ENCODE measurements around the gene BEGAIN. TPM values are rescaled to one million over a fixed set of nuclear protein-coding genes. Genes with fewer than 3 reads are reported as not detected.

Gene BEGAIN
- total RNA-seq, 1 experiment from 2014 or later, result 0.24 TPM

DNA sequence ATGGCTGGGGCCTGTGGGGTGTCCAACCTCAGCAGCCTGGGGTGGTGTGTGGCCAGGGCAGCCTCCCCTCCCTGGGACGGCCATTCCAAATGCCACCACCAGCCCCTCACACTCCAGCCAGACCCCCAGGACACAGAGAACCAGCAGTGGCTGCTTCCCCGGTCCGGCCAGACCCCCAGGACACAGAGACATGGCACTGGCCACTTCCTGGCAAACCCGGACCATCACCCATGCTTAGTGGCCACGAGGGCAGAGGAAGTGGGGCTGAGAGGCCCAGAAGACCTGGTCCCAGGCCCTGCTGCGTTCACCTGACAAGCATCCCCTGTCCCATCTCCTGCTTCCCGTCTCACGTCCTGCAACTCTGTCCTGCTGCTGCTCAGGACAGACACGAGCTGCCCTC lies 26.7 kb downstream of the BEGAIN start:
- in situ Hi-C loops (cut with HindIII; ENCODE audit: low pct_unique_long_range_greater_than_20kb, low sequenced_read_pairs), result no loop called here

GRCh38 chr14:100559455-100559854 lies 27.8 kb downstream of the BEGAIN start:
- in situ Hi-C loops (cut with HindIII; ENCODE audit: low pct_unique_long_range_greater_than_20kb, low sequenced_read_pairs), result no loop called here
- DNase-seq (ENCODE audit: low read depth), result no peak

More for the DNA sequence above, 26.7 kb downstream of the BEGAIN start:
- DNase-seq (ENCODE audit: low read depth), result no peak

GRCh38 chr14:100558966-100559365 lies 28.3 kb downstream of the BEGAIN start:
- in situ Hi-C loops (cut with HindIII; ENCODE audit: low pct_unique_long_range_greater_than_20kb, low sequenced_read_pairs), result no loop called here
- no peak for DNase-seq (ENCODE audit: low read depth)

DNA sequence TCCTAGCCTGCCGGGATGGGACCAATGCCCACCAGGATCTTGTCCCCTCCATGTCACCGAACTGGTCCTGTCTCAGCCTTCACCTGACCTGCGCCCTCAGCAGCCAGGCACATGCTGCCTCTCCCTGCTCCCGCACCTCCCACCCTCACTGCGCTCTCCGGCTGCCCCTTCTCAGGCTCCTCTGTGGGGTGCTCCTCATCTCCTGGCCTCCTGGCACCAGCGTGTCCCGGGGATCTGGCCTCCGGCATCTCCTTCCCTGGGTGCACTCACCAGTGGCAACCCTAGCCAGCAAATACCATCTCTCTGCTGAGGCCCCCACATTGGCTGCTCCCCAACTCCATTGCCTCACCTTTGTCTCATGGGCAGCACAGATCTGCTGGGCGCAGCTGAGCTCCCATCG lies 29.0 kb downstream of the BEGAIN start:
- DNase-seq (ENCODE audit: low read depth), result no peak
- in situ Hi-C loops (cut with HindIII; ENCODE audit: low pct_unique_long_range_greater_than_20kb, low sequenced_read_pairs), result no loop called here

- DNase-seq (ENCODE audit: low read depth), result peak; percentile 30
- in situ Hi-C loops (cut with HindIII; ENCODE audit: low pct_unique_long_range_greater_than_20kb, low sequenced_read_pairs), result no loop called here
These were observed 29.6 kb downstream of the BEGAIN start for GRCh38 chr14:100557658-100558057.

GRCh38 chr14:100556936-100557505 lies 30.2 kb downstream of the BEGAIN start:
- DNase-seq (ENCODE audit: low read depth), result no peak
- in situ Hi-C loops (cut with HindIII; ENCODE audit: low pct_unique_long_range_greater_than_20kb, low sequenced_read_pairs), result no loop called here

- in situ Hi-C loops (cut with HindIII; ENCODE audit: low pct_unique_long_range_greater_than_20kb, low sequenced_read_pairs), result no loop called here
- no peak for DNase-seq (ENCODE audit: low read depth)
These were observed 31.1 kb downstream of the BEGAIN start for GRCh38 chr14:100556140-100556475.

- in situ Hi-C loops (cut with HindIII; ENCODE audit: low pct_unique_long_range_greater_than_20kb, low sequenced_read_pairs), result no loop called here
- DNase-seq (ENCODE audit: low read depth), result no peak
These were observed 31.6 kb downstream of the BEGAIN start for GRCh38 chr14:100555436-100556139.

GRCh38 chr14:100554696-100555320 lies 32.4 kb downstream of the BEGAIN start:
- no peak for DNase-seq (ENCODE audit: low read depth)
- in situ Hi-C loops (cut with HindIII; ENCODE audit: low pct_unique_long_range_greater_than_20kb, low sequenced_read_pairs), result no loop called here

- in situ Hi-C loops (cut with HindIII; ENCODE audit: low pct_unique_long_range_greater_than_20kb, low sequenced_read_pairs), result no loop called here
- DNase-seq (ENCODE audit: low read depth), result peak; percentile 4
These were observed 33.0 kb downstream of the BEGAIN start for GRCh38 chr14:100554082-100554677.

GRCh38 chr14:100553471-100553870 lies 33.7 kb downstream of the BEGAIN start:
- in situ Hi-C loops (cut with HindIII; ENCODE audit: low pct_unique_long_range_greater_than_20kb, low sequenced_read_pairs), result no loop called here
- DNase-seq (ENCODE audit: low read depth), result no peak

DNA sequence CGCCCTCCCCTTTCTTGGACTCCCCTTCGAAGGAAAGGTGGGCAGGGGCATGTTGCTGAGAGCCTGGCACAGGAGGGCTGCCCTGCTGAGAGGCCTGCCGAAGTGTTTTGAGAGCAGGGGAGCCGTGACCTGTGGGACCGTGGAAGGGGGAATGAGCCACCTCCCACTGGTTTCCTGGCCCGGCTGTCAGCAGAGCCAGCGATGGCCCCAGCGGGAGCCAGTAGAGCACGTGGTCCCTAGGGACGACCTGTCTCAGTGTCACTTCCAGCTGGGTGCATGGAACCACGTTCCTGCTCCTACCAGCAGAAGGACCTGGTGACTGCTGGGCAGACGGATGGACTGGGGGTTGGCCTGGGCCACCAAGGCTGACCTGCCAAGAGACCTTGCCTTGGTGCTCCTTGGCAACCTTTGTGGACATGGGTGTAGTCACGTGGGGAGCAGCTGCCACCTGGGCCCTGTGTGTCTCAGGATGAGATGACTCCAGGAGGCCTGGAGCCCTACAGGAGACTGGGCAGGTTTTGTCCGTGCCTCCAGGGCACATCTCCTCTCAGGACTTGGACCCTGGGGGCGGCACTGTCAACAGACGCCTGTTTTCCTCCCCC lies 34.6 kb downstream of the BEGAIN start:
- no peak for DNase-seq (ENCODE audit: low read depth)
- in situ Hi-C loops (cut with HindIII; ENCODE audit: low pct_unique_long_range_greater_than_20kb, low sequenced_read_pairs), result no loop called here

- in situ Hi-C loops (cut with HindIII; ENCODE audit: low pct_unique_long_range_greater_than_20kb, low sequenced_read_pairs), result no loop called here
- no peak for DNase-seq (ENCODE audit: low read depth)
These were observed 36.2 kb downstream of the BEGAIN start for GRCh38 chr14:100551056-100551455.

- in situ Hi-C loops (cut with HindIII; ENCODE audit: low pct_unique_long_range_greater_than_20kb, low sequenced_read_pairs), result no loop called here
- DNase-seq (ENCODE audit: low read depth), result no peak
These were observed 37.2 kb downstream of the BEGAIN start for GRCh38 chr14:100549834-100550625.

DNA sequence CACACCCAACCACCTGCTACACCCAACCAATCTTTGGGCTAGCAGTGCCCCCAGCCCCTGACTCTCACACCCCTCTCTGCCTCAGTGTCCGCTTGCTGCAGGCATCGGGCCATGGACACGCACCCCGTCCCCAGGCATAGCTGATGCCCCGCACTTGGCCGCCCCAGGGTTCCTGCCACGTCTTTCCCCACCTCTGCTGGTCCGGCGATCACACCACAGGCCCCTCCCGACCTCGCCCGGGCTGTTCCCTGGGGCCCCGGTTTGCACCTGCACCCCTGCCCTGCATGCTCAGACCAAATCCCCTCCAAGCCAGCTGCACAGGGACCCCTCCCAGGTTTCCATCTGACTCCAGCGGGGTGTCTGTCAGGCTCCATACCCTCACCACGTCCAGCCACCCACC lies 38.3 kb downstream of the BEGAIN start:
- DNase-seq (ENCODE audit: low read depth), result no peak
- in situ Hi-C loops (cut with HindIII; ENCODE audit: low pct_unique_long_range_greater_than_20kb, low sequenced_read_pairs), result no loop called here

- in situ Hi-C loops (cut with HindIII; ENCODE audit: low pct_unique_long_range_greater_than_20kb, low sequenced_read_pairs), result no loop called here
These were observed 38.9 kb downstream of the BEGAIN start for GRCh38 chr14:100548295-100548655.

GRCh38 chr14:100547633-100548294 lies 39.5 kb downstream of the BEGAIN start:
- peak; percentile 87 for DNase-seq (ENCODE audit: low read depth)

More at GRCh38 chr14:100548295-100548655, 38.9 kb downstream of the BEGAIN start:
- DNase-seq (ENCODE audit: low read depth), result no peak

GRCh38 chr14:100546051-100546443 lies 41.2 kb downstream of the BEGAIN start:
- in situ Hi-C loops (cut with HindIII; ENCODE audit: low pct_unique_long_range_greater_than_20kb, low sequenced_read_pairs), result no loop called here
- peak; percentile 12 for DNase-seq (ENCODE audit: low read depth)

More at GRCh38 chr14:100547633-100548294, 39.5 kb downstream of the BEGAIN start:
- in situ Hi-C loops (cut with HindIII; ENCODE audit: low pct_unique_long_range_greater_than_20kb, low sequenced_read_pairs), result no loop called here

All from Caki2 (cell line).